ENCODE measurements around the gene IL9R. TPM values are rescaled to one million over a fixed set of nuclear protein-coding genes. Genes with fewer than 3 reads are reported as not detected.
A peak's percentile ranks its signal among the peaks of the same experiment; 100 is the strongest.
"Not testable (repeated sequence)": the region's sequence is repeated elsewhere in the genome, so short reads cannot be mapped to it uniquely, and the experiment has no call there.

IL9R gene
- total RNA-seq, 2 experiments from 2014 or later, result 24.2 to 25.2 TPM

GRCh38 chrX:155968791-155969190 lies 28.7 kb upstream of the IL9R start:
- H3K27me3 Mint-ChIP-seq, result peaks cover 5% of the 10 kb centered on the region
- ChIA-PET CTCF (no interaction called here), POLR2A (no interaction called here)
- DNase-seq, result no peak
- peaks cover 22% of the 10 kb centered on the region for H3K4me1 Mint-ChIP-seq
- peaks cover 26% of the 10 kb centered on the region for H3K9me3 Mint-ChIP-seq
- peaks cover 5% of the 10 kb centered on the region for H3K36me3 Mint-ChIP-seq (ENCODE audit: low read depth)
- no peak overlapping the region for H3K4me3 Mint-ChIP-seq
- no peak overlapping the region for H3K27ac Mint-ChIP-seq

GRCh38 chrX:155971658-155972057 lies 25.8 kb upstream of the IL9R start:
- DNase-seq; H3K4me3 Mint-ChIP-seq; H3K27me3 Mint-ChIP-seq; H3K36me3 Mint-ChIP-seq (ENCODE audit: low read depth); POLR2A ChIA-PET; CTCF ChIA-PET: not testable (repeated sequence)
- Mint-ChIP-seq H3K9me3 (peaks cover 20% of the 10 kb centered on the region), H3K27ac (peak overlapping the region; percentile 28), H3K4me1 (peaks cover 22% of the 10 kb centered on the region)

GRCh38 chrX:155972241-155972640 lies 25.3 kb upstream of the IL9R start:
- CTCF ChIA-PET; H3K36me3 Mint-ChIP-seq (ENCODE audit: low read depth); H3K27me3 Mint-ChIP-seq; H3K4me3 Mint-ChIP-seq; POLR2A ChIA-PET; DNase-seq; H3K27ac Mint-ChIP-seq: not testable (repeated sequence)
- peaks cover 20% of the 10 kb centered on the region for H3K9me3 Mint-ChIP-seq
- H3K4me1 Mint-ChIP-seq, result peaks cover 17% of the 10 kb centered on the region

- no peaks in the 10 kb centered on the region for H3K4me1 Mint-ChIP-seq
- CTCF ChIA-PET, result no interaction called here
- H3K9me3 Mint-ChIP-seq, result peaks cover 6% of the 10 kb centered on the region
- H3K4me3 Mint-ChIP-seq, result no peak overlapping the region
- no peak overlapping the region for H3K27ac Mint-ChIP-seq
- H3K36me3 Mint-ChIP-seq (ENCODE audit: low read depth), result no peaks in the 10 kb centered on the region
- DNase-seq, result no peak
- peaks cover 5% of the 10 kb centered on the region for H3K27me3 Mint-ChIP-seq
- POLR2A ChIA-PET, result no interaction called here
Measured at GRCh38 chrX:155983326-155983725, 14.2 kb upstream of the IL9R start.

- POLR2A ChIA-PET, result no interaction called here
- Mint-ChIP-seq H3K27ac (no peak overlapping the region), H3K36me3 (ENCODE audit: low read depth) (no peaks in the 10 kb centered on the region), H3K27me3 (no peaks in the 10 kb centered on the region), H3K4me3 (no peak overlapping the region), H3K9me3 (peaks cover 6% of the 10 kb centered on the region), H3K4me1 (no peaks in the 10 kb centered on the region)
- no peak for DNase-seq
- CTCF ChIA-PET, result no interaction called here
Measured at GRCh38 chrX:155985208-155985607, 12.3 kb upstream of the IL9R start.

GRCh38 chrX:155986995-155987394 lies 10.5 kb upstream of the IL9R start:
- POLR2A ChIA-PET; CTCF ChIA-PET; DNase-seq; H3K27ac Mint-ChIP-seq; H3K36me3 Mint-ChIP-seq (ENCODE audit: low read depth); H3K9me3 Mint-ChIP-seq; H3K4me1 Mint-ChIP-seq; H3K27me3 Mint-ChIP-seq; H3K4me3 Mint-ChIP-seq: not testable (repeated sequence)

GRCh38 chrX:155988859-155989258 lies 8.6 kb upstream of the IL9R start:
- DNase-seq, result no peak
- Mint-ChIP-seq H3K4me3 (no peak overlapping the region), H3K4me1 (peaks cover 1% of the 10 kb centered on the region), H3K9me3 (no peaks in the 10 kb centered on the region), H3K36me3 (ENCODE audit: low read depth) (no peaks in the 10 kb centered on the region), H3K27ac (no peak overlapping the region), H3K27me3 (no peaks in the 10 kb centered on the region)
- ChIA-PET POLR2A (no interaction called here), CTCF (no interaction called here)

GRCh38 chrX:155993421-155993820 lies 4.1 kb upstream of the IL9R start:
- Mint-ChIP-seq H3K4me3 (no peak overlapping the region), H3K27me3 (no peaks in the 10 kb centered on the region), H3K4me1 (peaks cover 31% of the 10 kb centered on the region), H3K9me3 (no peaks in the 10 kb centered on the region), H3K36me3 (ENCODE audit: low read depth) (no peaks in the 10 kb centered on the region), H3K27ac (no peak overlapping the region)
- no peak for DNase-seq
- CTCF ChIA-PET, result no interaction called here
- POLR2A ChIA-PET, result no interaction called here

GRCh38 chrX:155995321-155995875 lies 2.1 kb upstream of the IL9R start:
- no peak overlapping the region for H3K4me3 Mint-ChIP-seq
- H3K4me1 Mint-ChIP-seq, result peaks cover 45% of the 10 kb centered on the region
- no peak for DNase-seq
- H3K27me3 Mint-ChIP-seq, result no peaks in the 10 kb centered on the region
- H3K9me3 Mint-ChIP-seq, result no peaks in the 10 kb centered on the region
- H3K36me3 Mint-ChIP-seq (ENCODE audit: low read depth), result no peaks in the 10 kb centered on the region
- peak overlapping the region; percentile 63 for H3K27ac Mint-ChIP-seq
- POLR2A ChIA-PET, result no interaction called here
- CTCF ChIA-PET, result no interaction called here

GRCh38 chrX:155998116-155998515 lies 620 bp downstream of the IL9R start:
- no peaks in the 10 kb centered on the region for H3K9me3 Mint-ChIP-seq
- peaks cover 69% of the 10 kb centered on the region for H3K4me1 Mint-ChIP-seq
- H3K27me3 Mint-ChIP-seq, result no peaks in the 10 kb centered on the region
- H3K27ac Mint-ChIP-seq, result peak overlapping the region; percentile 92
- CTCF ChIA-PET, result no interaction called here
- no peaks in the 10 kb centered on the region for H3K36me3 Mint-ChIP-seq (ENCODE audit: low read depth)
- POLR2A ChIA-PET, result no interaction called here
- no peak for DNase-seq
- peak overlapping the region; percentile 75 for H3K4me3 Mint-ChIP-seq

- CTCF ChIA-PET, result no interaction called here
- DNase-seq, result no peak
- Mint-ChIP-seq H3K27ac (peak overlapping the region; percentile 64), H3K27me3 (no peaks in the 10 kb centered on the region), H3K4me3 (peak overlapping the region; percentile 75), H3K36me3 (ENCODE audit: low read depth) (no peaks in the 10 kb centered on the region), H3K4me1 (peaks cover 76% of the 10 kb centered on the region), H3K9me3 (no peaks in the 10 kb centered on the region)
- POLR2A ChIA-PET, result no interaction called here
Measured at GRCh38 chrX:155998761-155999510, 1.4 kb downstream of the IL9R start.

- DNase-seq; CTCF ChIA-PET; H3K27ac Mint-ChIP-seq; H3K36me3 Mint-ChIP-seq (ENCODE audit: low read depth); H3K9me3 Mint-ChIP-seq; POLR2A ChIA-PET; H3K27me3 Mint-ChIP-seq: not testable (repeated sequence)
- H3K4me3 Mint-ChIP-seq, result peak overlapping the region; percentile 10
- H3K4me1 Mint-ChIP-seq, result peaks cover 80% of the 10 kb centered on the region
Measured at GRCh38 chrX:155999751-156000150, 2.3 kb downstream of the IL9R start.

- CTCF ChIA-PET, result no interaction called here
- Mint-ChIP-seq H3K4me1 (peaks cover 76% of the 10 kb centered on the region), H3K4me3 (peak overlapping the region; percentile 30)
Measured at GRCh38 chrX:156000361-156000926, 2.9 kb downstream of the IL9R start.

More at GRCh38 chrX:156000361-156000926, 2.9 kb downstream of the IL9R start:
- peak overlapping the region; percentile 81 for H3K27ac Mint-ChIP-seq
- H3K9me3 Mint-ChIP-seq, result no peaks in the 10 kb centered on the region
- no peaks in the 10 kb centered on the region for H3K27me3 Mint-ChIP-seq
- no peak for DNase-seq
- peaks cover 2% of the 10 kb centered on the region for H3K36me3 Mint-ChIP-seq (ENCODE audit: low read depth)
- POLR2A ChIA-PET, result no interaction called here

Measured in activated CD4-positive, alpha-beta T cell treated with anti-CD3 and anti-CD28 coated beads, Interleukin-2, amount 10 ng/mL, durations not matched to agents 7 days and 5 days (primary cell).